Measurements from ENCODE around the gene COPS3. TPM values are rescaled to one million over a fixed set of nuclear protein-coding genes. Genes with fewer than 3 reads are reported as not detected.
"Not testable (repeated sequence)": the region's sequence is repeated elsewhere in the genome, so short reads cannot be mapped to it uniquely, and the experiment has no call there.

COPS3 gene
- total and polyA plus RNA-seq, 8 donors: 11.1 to 291 (median 48.6) TPM

DNA sequence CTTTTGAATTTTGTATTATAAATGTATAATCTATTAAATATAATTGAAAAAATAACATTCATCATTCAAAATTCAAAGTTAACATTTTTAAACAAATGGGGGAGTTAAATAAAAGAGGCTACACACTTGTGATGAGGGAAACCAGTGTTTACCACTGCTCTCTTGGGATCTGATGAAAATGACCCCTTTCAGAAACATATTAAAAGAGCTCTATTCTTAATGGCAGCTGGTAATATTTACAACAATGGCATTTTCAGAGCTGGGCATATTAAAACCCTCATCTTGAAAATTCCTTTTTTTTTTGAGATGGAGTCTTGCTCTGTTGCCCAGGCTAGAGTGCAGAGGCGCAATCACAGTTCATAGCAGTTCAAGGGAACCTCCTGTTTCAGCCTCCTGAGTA lies 24.7 kb downstream of the COPS3 start:
- 98 to 100% (median 100%) methylated on average over 1 of the region's 1 CpG for WGBS, 5 donors
- DNase-seq: no peak
- Histone ChIP-seq H3K36me3 (peaks cover 68 to 100% (median 100%) of the 10 kb centered on the region in 4 donors), H3K27me3 (no peaks in the 10 kb centered on the region), H3K4me1 (peaks cover 0 to 8% (median 0%) of the 10 kb centered on the region in 4 donors), H3K4me3 (no peak overlapping the region), H3K9me3 (no peaks in the 10 kb centered on the region), H3K27ac (no peak overlapping the region)
- no peak for TF ChIP-seq EP300 (IDR thresholded peaks at IDR 0.05)
- no peak for TF ChIP-seq POLR2A (IDR thresholded peaks at IDR 0.05)
- TF ChIP-seq POLR2AphosphoS5 (IDR thresholded peaks at IDR 0.05): no peak
- TF ChIP-seq, protein P1, sequence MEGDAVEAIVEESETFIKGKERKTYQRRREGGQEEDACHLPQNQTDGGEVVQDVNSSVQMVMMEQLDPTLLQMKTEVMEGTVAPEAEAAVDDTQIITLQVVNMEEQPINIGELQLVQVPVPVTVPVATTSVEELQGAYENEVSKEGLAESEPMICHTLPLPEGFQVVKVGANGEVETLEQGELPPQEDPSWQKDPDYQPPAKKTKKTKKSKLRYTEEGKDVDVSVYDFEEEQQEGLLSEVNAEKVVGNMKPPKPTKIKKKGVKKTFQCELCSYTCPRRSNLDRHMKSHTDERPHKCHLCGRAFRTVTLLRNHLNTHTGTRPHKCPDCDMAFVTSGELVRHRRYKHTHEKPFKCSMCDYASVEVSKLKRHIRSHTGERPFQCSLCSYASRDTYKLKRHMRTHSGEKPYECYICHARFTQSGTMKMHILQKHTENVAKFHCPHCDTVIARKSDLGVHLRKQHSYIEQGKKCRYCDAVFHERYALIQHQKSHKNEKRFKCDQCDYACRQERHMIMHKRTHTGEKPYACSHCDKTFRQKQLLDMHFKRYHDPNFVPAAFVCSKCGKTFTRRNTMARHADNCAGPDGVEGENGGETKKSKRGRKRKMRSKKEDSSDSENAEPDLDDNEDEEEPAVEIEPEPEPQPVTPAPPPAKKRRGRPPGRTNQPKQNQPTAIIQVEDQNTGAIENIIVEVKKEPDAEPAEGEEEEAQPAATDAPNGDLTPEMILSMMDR (IDR thresholded peaks at IDR 0.05): no peak
- intact Hi-C loops (cut with DNase I; ENCODE audit: low total_unique reads): no loop called here

DNA sequence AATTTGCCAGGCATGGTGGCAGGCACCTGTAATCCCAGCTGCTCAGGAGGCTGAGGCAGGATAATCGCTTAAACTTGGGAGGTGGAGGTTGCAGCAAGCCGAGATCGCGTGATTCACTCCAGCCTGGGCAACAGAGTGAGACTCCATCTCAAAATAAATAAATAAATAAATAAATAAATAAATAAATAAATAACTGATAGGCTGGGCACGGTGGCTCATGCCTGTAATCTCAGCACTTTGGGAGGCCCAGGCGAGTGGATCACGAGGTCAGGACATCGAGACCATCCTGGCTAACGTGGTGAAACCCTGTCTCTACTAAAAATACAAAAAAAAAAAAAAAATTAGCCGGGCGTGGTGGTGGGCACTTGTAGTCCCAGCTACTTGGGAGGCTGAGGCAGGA lies 25.4 kb downstream of the COPS3 start:
- H3K4me1 ChIP-seq; H3K4me3 ChIP-seq; H3K27ac ChIP-seq; DNase-seq; H3K27me3 ChIP-seq; intact Hi-C loops (cut with DNase I; ENCODE audit: low total_unique reads); H3K9me3 ChIP-seq: not testable (repeated sequence)
- peaks cover 62 to 100% (median 100%) of the 10 kb centered on the region in 4 donors for H3K36me3 ChIP-seq
- WGBS, 5 donors: 86 to 94% (median 92%) methylated on average over 10 to 11 of the region's 11 CpGs

DNA sequence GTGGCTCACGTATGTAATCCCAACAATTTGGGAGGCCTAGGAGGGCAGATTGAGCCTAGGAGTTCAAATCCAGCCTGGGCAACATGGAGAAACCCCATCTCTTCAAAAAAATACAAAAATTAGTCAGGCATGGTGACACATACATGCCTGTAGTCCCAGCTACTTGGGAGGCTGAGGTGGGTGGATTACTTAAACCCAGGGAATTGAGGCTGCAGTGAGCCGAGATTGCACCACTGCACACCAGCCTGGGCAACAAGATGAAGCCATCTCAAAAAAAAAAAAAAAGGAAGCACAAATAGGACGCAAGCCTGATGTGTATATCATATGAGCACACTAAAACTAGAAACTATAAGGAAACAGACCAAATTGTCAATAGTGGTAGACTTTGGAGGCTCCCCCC lies 27.0 kb downstream of the COPS3 start:
- 85 to 91% (median 88%) methylated on average over 3 of the region's 3 CpGs for WGBS, 5 donors
- H3K9me3 ChIP-seq: no peaks in the 10 kb centered on the region
- TF ChIP-seq POLR2AphosphoS5 (IDR thresholded peaks at IDR 0.05): no peak
- TF ChIP-seq EP300 (IDR thresholded peaks at IDR 0.05): no peak
- TF ChIP-seq POLR2A (IDR thresholded peaks at IDR 0.05): no peak
- TF ChIP-seq, protein P1 (IDR thresholded peaks at IDR 0.05): no peak
- intact Hi-C loops (cut with DNase I; ENCODE audit: low total_unique reads): no loop called here
- no peaks in the 10 kb centered on the region for H3K27me3 ChIP-seq
- H3K27ac ChIP-seq: no peak overlapping the region
- peaks cover 47 to 100% (median 100%) of the 10 kb centered on the region in 4 donors for H3K36me3 ChIP-seq
- DNase-seq: no peak
- no peak overlapping the region for H3K4me3 ChIP-seq
- peaks cover 0 to 8% (median 0%) of the 10 kb centered on the region in 4 donors for H3K4me1 ChIP-seq

DNA sequence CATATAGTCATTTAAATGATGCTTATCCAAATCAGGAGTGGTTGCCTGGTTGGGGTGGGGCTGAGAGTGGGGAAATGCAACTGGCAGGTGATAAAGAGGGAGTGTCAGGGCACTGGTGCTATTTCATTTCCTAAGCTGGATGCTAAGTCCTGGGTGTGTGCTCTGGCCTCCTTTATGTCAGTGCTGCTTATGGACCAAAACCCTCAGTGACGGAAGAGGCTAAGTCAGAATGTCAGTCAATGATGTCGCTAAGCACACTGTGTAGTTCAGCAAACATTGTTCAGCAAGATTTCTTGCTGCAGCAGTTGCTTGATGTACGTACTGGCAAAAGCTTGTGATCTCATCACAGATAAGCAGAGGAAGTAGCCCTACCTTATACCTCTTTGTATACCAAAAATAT lies 27.6 kb downstream of the COPS3 start:
- no peak for DNase-seq
- no peaks in the 10 kb centered on the region for H3K9me3 ChIP-seq
- no peaks in the 10 kb centered on the region for H3K27me3 ChIP-seq
- H3K4me3 ChIP-seq: no peak overlapping the region
- intact Hi-C loops (cut with DNase I; ENCODE audit: low total_unique reads): no loop called here
- 57 to 72% (median 68%) methylated on average over 3 of the region's 3 CpGs for WGBS, 5 donors
- H3K36me3 ChIP-seq: peaks cover 46 to 100% (median 100%) of the 10 kb centered on the region in 4 donors
- no peak overlapping the region for H3K27ac ChIP-seq
- TF ChIP-seq POLR2AphosphoS5 (IDR thresholded peaks at IDR 0.05) (no peak), EP300 (IDR thresholded peaks at IDR 0.05) (no peak), POLR2A (IDR thresholded peaks at IDR 0.05) (no peak)
- TF ChIP-seq, protein P1 (IDR thresholded peaks at IDR 0.05): no peak
- peaks cover 0 to 8% (median 0%) of the 10 kb centered on the region in 4 donors for H3K4me1 ChIP-seq

- no peaks in the 10 kb centered on the region for H3K9me3 ChIP-seq
- WGBS, 5 donors: 43 to 78% (median 51%) methylated on average over 8 to 9 of the region's 9 CpGs
Measured at GRCh38 chr17:17252149-17252661, 28.8 kb downstream of the COPS3 start.

More at GRCh38 chr17:17252149-17252661, 28.8 kb downstream of the COPS3 start:
- Histone ChIP-seq H3K4me1 (peaks cover 0 to 8% (median 0%) of the 10 kb centered on the region in 4 donors), H3K4me3 (no peak overlapping the region), H3K27me3 (no peaks in the 10 kb centered on the region), H3K36me3 (peaks cover 52 to 100% (median 100%) of the 10 kb centered on the region in 4 donors), H3K27ac (no peak overlapping the region)
- no peak for TF ChIP-seq EP300 (IDR thresholded peaks at IDR 0.05)
- TF ChIP-seq POLR2AphosphoS5 (IDR thresholded peaks at IDR 0.05): no peak
- TF ChIP-seq, protein P1 (IDR thresholded peaks at IDR 0.05): no peak
- no peak for TF ChIP-seq POLR2A (IDR thresholded peaks at IDR 0.05)
- no peak for DNase-seq
- intact Hi-C loops (cut with DNase I; ENCODE audit: low total_unique reads): no loop called here
